ENCODE results near the gene CDH13. TPM values are rescaled to one million over a fixed set of nuclear protein-coding genes. Genes with fewer than 3 reads are reported as not detected.

The CDH13 gene
- polyA plus RNA-seq, 2 of the 4 experiments (the other 2 are of a cell fraction), result not detected

DNA sequence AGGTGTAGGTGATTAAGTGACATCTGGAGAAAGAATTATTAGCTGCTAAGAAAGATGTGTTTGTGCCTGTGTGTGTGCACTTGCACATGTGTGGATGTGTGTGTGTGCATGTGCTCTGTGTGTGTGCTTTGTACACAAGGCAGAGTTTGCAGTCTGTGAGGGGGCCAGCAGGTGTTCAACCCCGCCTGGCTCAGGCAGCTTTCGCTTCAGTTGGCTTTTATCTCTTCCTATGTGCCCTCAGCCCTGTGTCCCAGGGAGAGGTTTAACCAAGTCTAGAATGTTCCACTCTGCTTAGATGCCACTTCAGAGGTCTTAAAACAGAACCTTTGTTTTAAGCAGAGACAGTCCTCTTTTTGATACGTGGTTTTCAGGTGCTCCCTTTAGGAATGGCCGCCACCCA, 58.8 kb downstream of the CDH13 start:
- no peak overlapping the region for H3K4me3 ChIP-seq
- H3K4me2 ChIP-seq, result no peak overlapping the region
- ATAC-seq (no peak), DNase-seq (ENCODE audit: low read depth in 1 of 2, low spot score in 1 of 2) (no peak), FAIRE-seq (no peak)
- H3K4me1 ChIP-seq, result no peaks in the 10 kb centered on the region
- 0% methylated on average over 4 of the region's 4 CpGs for WGBS (ENCODE audit: missing lambda C conversion rate)
- ChIA-PET POLR2A (no interaction called here), CTCF (interaction anchor here (0.6 kb wide), 1 partner anchor 45 kb away, joined by 3 read pairs; no protein-coding TSS in a partner anchor)
- TF ChIP-seq RARB (CRISPR knock-in tag; IDR thresholded peaks at IDR 0.05), result no peak
- TF ChIP-seq PHF8 (IDR thresholded peaks at IDR 0.05; ENCODE audit: borderline replicate concordance, low read depth), result no peak
- no peak for TF ChIP-seq JUNB (IDR thresholded peaks at IDR 0.05)
- H3K27ac ChIP-seq, result no peak overlapping the region
- H3K9me3 ChIP-seq, result no peaks in the 10 kb centered on the region

DNA sequence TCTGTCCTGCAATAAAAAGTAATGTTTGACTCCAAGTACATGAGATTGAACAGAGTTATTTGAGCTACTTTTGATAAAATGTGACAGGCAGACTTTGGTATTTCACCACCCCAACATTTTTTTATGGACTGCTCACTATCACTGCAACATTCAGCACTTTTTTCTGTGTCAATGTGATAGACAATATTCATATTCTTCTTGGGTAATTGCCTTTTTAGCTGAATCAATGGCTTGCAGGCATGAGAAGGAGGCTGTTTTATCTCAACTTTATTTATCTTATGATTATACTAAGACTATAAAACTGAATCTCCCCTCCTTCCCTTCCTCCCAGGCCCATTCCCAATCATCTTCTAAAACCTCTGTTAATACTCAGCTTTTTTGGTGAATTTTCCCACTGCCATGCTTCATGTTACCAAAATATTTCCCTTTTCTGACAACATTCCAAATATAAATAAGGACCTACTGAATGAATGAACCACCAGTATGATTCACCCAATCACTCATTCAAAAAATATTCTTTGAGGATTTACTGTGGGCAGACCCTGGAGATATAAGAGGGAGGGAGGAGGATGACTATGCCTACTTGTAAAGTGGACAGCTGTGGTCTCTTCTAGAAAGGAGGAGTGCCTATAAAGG, 67.6 kb downstream of the CDH13 start:
- Histone ChIP-seq H3K4me1 (no peaks in the 10 kb centered on the region), H3K9me3 (no peaks in the 10 kb centered on the region), H3K4me2 (no peak overlapping the region), H3K4me3 (no peak overlapping the region), H3K27ac (no peak overlapping the region)
- no peak for TF ChIP-seq ZC3H11A (IDR thresholded peaks at IDR 0.05)
- no peak for TF ChIP-seq POLR2AphosphoS2 (conservative IDR thresholded peaks at IDR 0.05; ENCODE audit: low read length)
- no peak for TF ChIP-seq POLR2A (IDR thresholded peaks at IDR 0.05; ENCODE audit: low read length)
- TF ChIP-seq, protein P1, sequence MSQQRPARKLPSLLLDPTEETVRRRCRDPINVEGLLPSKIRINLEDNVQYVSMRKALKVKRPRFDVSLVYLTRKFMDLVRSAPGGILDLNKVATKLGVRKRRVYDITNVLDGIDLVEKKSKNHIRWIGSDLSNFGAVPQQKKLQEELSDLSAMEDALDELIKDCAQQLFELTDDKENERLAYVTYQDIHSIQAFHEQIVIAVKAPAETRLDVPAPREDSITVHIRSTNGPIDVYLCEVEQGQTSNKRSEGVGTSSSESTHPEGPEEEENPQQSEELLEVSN (IDR thresholded peaks at IDR 0.05; ENCODE audit: borderline replicate concordance, low read depth), result no peak
- no peak for TF ChIP-seq BHLHE40 (IDR thresholded peaks at IDR 0.05; ENCODE audit: low read depth, low read length)
- no peak for TF ChIP-seq JUN (IDR thresholded peaks at IDR 0.05)
- TF ChIP-seq EHF (CRISPR knock-in tag; IDR thresholded peaks at IDR 0.05), result no peak
- no peak for TF ChIP-seq EP300 (IDR thresholded peaks at IDR 0.05)
- TF ChIP-seq FOXS1 (CRISPR knock-in tag; IDR thresholded peaks at IDR 0.05), result no peak
- TF ChIP-seq, protein P2, sequence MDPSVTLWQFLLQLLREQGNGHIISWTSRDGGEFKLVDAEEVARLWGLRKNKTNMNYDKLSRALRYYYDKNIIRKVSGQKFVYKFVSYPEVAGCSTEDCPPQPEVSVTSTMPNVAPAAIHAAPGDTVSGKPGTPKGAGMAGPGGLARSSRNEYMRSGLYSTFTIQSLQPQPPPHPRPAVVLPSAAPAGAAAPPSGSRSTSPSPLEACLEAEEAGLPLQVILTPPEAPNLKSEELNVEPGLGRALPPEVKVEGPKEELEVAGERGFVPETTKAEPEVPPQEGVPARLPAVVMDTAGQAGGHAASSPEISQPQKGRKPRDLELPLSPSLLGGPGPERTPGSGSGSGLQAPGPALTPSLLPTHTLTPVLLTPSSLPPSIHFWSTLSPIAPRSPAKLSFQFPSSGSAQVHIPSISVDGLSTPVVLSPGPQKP (IDR thresholded peaks at IDR 0.05; ENCODE audit: low read depth, low read length), result no peak
- TF ChIP-seq, protein P3, sequence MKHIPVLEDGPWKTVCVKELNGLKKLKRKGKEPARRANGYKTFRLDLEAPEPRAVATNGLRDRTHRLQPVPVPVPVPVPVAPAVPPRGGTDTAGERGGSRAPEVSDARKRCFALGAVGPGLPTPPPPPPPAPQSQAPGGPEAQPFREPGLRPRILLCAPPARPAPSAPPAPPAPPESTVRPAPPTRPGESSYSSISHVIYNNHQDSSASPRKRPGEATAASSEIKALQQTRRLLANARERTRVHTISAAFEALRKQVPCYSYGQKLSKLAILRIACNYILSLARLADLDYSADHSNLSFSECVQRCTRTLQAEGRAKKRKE (CRISPR knock-in tag; IDR thresholded peaks at IDR 0.05; ENCODE audit: low read depth), result no peak
- TF ChIP-seq, protein P4, sequence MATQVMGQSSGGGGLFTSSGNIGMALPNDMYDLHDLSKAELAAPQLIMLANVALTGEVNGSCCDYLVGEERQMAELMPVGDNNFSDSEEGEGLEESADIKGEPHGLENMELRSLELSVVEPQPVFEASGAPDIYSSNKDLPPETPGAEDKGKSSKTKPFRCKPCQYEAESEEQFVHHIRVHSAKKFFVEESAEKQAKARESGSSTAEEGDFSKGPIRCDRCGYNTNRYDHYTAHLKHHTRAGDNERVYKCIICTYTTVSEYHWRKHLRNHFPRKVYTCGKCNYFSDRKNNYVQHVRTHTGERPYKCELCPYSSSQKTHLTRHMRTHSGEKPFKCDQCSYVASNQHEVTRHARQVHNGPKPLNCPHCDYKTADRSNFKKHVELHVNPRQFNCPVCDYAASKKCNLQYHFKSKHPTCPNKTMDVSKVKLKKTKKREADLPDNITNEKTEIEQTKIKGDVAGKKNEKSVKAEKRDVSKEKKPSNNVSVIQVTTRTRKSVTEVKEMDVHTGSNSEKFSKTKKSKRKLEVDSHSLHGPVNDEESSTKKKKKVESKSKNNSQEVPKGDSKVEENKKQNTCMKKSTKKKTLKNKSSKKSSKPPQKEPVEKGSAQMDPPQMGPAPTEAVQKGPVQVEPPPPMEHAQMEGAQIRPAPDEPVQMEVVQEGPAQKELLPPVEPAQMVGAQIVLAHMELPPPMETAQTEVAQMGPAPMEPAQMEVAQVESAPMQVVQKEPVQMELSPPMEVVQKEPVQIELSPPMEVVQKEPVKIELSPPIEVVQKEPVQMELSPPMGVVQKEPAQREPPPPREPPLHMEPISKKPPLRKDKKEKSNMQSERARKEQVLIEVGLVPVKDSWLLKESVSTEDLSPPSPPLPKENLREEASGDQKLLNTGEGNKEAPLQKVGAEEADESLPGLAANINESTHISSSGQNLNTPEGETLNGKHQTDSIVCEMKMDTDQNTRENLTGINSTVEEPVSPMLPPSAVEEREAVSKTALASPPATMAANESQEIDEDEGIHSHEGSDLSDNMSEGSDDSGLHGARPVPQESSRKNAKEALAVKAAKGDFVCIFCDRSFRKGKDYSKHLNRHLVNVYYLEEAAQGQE (IDR thresholded peaks at IDR 0.05), result no peak
- no peak for TF ChIP-seq EHMT2 (IDR thresholded peaks at IDR 0.05; ENCODE audit: low read depth)
- DNase-seq (ENCODE audit: low read depth in 1 of 2, low spot score in 1 of 2) (no peak), FAIRE-seq (no peak), ATAC-seq (no peak)
- POLR2A ChIA-PET, result no interaction called here
- CTCF ChIA-PET, result no interaction called here

DNA sequence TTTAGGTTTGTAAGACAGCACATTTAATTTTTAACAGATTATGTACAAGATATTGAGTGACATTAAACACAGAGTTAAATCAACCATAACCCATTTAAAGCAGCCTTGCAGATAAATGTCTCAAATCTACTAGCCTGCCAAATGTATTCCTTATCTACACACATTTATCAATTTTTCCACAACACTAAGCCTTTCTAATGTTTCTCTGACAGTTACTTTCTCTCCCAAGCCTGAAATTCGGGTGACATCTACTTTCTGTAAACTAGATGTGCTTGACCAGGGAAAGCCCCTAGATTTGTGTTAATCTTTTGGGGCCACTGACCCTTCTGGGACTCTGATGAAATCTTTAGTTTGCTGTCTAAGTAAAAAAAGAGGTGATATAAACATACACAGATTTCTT, 69.0 kb downstream of the CDH13 start:
- 0% methylated on average over 1 of the region's 1 CpG for WGBS (ENCODE audit: missing lambda C conversion rate)
- no peak for ATAC-seq
- DNase-seq (ENCODE audit: low read depth in 1 of 2, low spot score in 1 of 2), result no peak
- ChIA-PET CTCF (no interaction called here), POLR2A (no interaction called here)
- FAIRE-seq, result no peak
- Histone ChIP-seq H3K27ac (no peak overlapping the region), H3K4me2 (no peak overlapping the region), H3K4me1 (no peaks in the 10 kb centered on the region), H3K4me3 (no peak overlapping the region), H3K9me3 (no peaks in the 10 kb centered on the region)
- TF ChIP-seq RFX5 (IDR thresholded peaks at IDR 0.05) (no peak), CHD2 (IDR thresholded peaks at IDR 0.05; ENCODE audit: low read length, partially characterized antibody) (no peak), RCOR1 (IDR thresholded peaks at IDR 0.05; ENCODE audit: low read depth, low read length) (no peak), KDM5A (IDR thresholded peaks at IDR 0.05) (no peak), NFE2L2 (conservative IDR thresholded peaks at IDR 0.05; ENCODE audit: low read length) (no peak), RAD21 (conservative IDR thresholded peaks at IDR 0.05 in 1 of 2, IDR thresholded peaks at IDR 0.05 in 1 of 2) (no peak), HOXB13 (CRISPR knock-in tag; IDR thresholded peaks at IDR 0.05; ENCODE audit: low read depth) (no peak), RARB (CRISPR knock-in tag; IDR thresholded peaks at IDR 0.05) (no peak)
- TF ChIP-seq, protein P5, sequence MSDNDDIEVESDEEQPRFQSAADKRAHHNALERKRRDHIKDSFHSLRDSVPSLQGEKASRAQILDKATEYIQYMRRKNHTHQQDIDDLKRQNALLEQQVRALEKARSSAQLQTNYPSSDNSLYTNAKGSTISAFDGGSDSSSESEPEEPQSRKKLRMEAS (IDR thresholded peaks at IDR 0.05), result no peak
- TF ChIP-seq, protein P6, sequence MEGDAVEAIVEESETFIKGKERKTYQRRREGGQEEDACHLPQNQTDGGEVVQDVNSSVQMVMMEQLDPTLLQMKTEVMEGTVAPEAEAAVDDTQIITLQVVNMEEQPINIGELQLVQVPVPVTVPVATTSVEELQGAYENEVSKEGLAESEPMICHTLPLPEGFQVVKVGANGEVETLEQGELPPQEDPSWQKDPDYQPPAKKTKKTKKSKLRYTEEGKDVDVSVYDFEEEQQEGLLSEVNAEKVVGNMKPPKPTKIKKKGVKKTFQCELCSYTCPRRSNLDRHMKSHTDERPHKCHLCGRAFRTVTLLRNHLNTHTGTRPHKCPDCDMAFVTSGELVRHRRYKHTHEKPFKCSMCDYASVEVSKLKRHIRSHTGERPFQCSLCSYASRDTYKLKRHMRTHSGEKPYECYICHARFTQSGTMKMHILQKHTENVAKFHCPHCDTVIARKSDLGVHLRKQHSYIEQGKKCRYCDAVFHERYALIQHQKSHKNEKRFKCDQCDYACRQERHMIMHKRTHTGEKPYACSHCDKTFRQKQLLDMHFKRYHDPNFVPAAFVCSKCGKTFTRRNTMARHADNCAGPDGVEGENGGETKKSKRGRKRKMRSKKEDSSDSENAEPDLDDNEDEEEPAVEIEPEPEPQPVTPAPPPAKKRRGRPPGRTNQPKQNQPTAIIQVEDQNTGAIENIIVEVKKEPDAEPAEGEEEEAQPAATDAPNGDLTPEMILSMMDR (IDR thresholded peaks at IDR 0.05), result no peak
